ENCODE data around the gene IMPG1.

DNA sequence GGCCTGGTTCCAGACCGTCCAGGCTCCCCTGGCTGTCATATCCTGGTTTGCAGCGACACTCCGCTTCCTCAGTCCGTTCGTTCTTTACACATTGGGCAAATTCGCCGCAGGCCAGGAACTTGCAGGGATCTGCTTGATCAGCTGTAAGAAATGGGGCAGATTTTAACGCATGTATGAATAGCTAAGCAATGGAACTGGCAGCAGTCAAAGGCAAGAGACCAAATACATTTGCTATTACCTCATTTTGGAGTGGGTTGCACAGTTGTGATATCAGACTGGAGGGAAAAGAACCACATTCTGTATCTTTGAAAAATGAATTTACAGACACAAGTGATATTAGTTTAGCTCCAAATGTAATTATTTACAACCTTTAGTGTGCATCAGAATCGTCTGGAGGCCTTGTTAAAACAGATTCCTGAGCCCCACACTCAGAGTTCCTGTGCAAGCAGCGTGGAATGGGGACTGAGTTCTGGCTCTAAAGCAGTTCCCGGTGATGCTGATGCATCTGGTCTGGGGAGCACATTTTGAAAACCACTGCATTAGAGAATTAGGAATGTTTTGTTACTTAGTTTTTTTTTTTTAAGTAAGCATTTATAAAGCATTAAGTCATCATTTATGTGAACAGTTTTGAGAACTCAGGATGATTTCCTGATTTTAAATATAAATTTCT, 141.3 kb downstream of the IMPG1 start:
- TF ChIP-seq, protein P1, sequence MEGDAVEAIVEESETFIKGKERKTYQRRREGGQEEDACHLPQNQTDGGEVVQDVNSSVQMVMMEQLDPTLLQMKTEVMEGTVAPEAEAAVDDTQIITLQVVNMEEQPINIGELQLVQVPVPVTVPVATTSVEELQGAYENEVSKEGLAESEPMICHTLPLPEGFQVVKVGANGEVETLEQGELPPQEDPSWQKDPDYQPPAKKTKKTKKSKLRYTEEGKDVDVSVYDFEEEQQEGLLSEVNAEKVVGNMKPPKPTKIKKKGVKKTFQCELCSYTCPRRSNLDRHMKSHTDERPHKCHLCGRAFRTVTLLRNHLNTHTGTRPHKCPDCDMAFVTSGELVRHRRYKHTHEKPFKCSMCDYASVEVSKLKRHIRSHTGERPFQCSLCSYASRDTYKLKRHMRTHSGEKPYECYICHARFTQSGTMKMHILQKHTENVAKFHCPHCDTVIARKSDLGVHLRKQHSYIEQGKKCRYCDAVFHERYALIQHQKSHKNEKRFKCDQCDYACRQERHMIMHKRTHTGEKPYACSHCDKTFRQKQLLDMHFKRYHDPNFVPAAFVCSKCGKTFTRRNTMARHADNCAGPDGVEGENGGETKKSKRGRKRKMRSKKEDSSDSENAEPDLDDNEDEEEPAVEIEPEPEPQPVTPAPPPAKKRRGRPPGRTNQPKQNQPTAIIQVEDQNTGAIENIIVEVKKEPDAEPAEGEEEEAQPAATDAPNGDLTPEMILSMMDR (conservative IDR thresholded peaks at IDR 0.05): no peak
- TF ChIP-seq ZFX (IDR thresholded peaks at IDR 0.05): no peak
